LNCAP (cell line): ENCODE results near the gene DACT2.

Experiments
- CTCF ChIP-seq: fragments of 450-650 bp; IDR thresholded peaks from 2 replicates; pipeline ENCODE4 v1.5.1; 2017; ENCODE audit warnings: mild to moderate bottlenecking

The DACT2 gene

GRCh38 chr6:168272415-168273325 lies 46.9 kb downstream of the DACT2 start:
- TF ChIP-seq CTCF: no peak

GRCh38 chr6:168270274-168271172 lies 49.1 kb downstream of the DACT2 start:
- TF ChIP-seq CTCF: no peak

- TF ChIP-seq CTCF: no peak
Measured at GRCh38 chr6:168269455-168270243, 49.9 kb downstream of the DACT2 start.

GRCh38 chr6:168268755-168269154 lies 50.8 kb downstream of the DACT2 start:
- no peak for TF ChIP-seq CTCF

- TF ChIP-seq CTCF: no peak
Measured at GRCh38 chr6:168265827-168266815, 53.5 kb downstream of the DACT2 start.

- no peak for TF ChIP-seq CTCF
Measured at GRCh38 chr6:168265394-168265793, 54.2 kb downstream of the DACT2 start.
